C4-2B (cell line): ENCODE measurements around the gene HOGA1.

Experiments
- CTCF ChIP-seq: fragments of 450-650 bp; conservative IDR thresholded peaks from 2 replicates; pipeline ENCODE4 v1.5.1; 2017; ENCODE audit warnings: mild to moderate bottlenecking
- ZFX ChIP-seq: fragments of 450-650 bp; IDR thresholded peaks from 2 replicates; pipeline ENCODE4 v1.6.1; 2017

GRCh38 chr10:97537186-97537869, 46.9 kb upstream of the HOGA1 start:
- TF ChIP-seq CTCF: no peak
- TF ChIP-seq ZFX: no peak
